Osteocyte (in vitro differentiated cells): Measurements from ENCODE around the gene ZRANB1. TPM values are rescaled to one million over a fixed set of nuclear protein-coding genes. Genes with fewer than 3 reads are reported as not detected.
A peak's percentile ranks its signal among the peaks of the same experiment; 100 is the strongest.

Experiments
- DNase-seq: peaks from one replicate; pipeline ENCODE4 v3.0.0; 2021; ENCODE audit warnings: mixed read lengths; ENCODE audit not compliant: unreplicated experiment; ENCODE audit errors: extremely low spot score
- H3K27ac Mint-ChIP-seq: one replicate; pipeline ENCODE4 v1.8.0; 2021; ENCODE audit warnings: mild to moderate bottlenecking, mixed read lengths; ENCODE audit not compliant: unreplicated experiment
- H3K27me3 Mint-ChIP-seq: one replicate; pipeline ENCODE4 v1.8.0; 2021; ENCODE audit warnings: mixed read lengths; ENCODE audit not compliant: unreplicated experiment
- H3K36me3 Mint-ChIP-seq: one replicate; pipeline ENCODE4 v1.8.0; 2021; ENCODE audit warnings: mixed read lengths; ENCODE audit not compliant: unreplicated experiment
- H3K4me1 Mint-ChIP-seq: one replicate; pipeline ENCODE4 v1.8.0; 2021; ENCODE audit warnings: mixed read lengths; ENCODE audit not compliant: unreplicated experiment
- H3K4me3 Mint-ChIP-seq: one replicate; pipeline ENCODE4 v1.8.0; 2021; ENCODE audit warnings: mild to moderate bottlenecking, moderate library complexity, mixed read lengths; ENCODE audit not compliant: unreplicated experiment
- H3K9me3 Mint-ChIP-seq: one replicate; pipeline ENCODE4 v1.8.0; 2021; ENCODE audit warnings: mixed read lengths; ENCODE audit not compliant: unreplicated experiment
- CTCF ChIP-seq: fragments of 200-600 bp; sonication (generic); IDR thresholded peaks from 2 replicates; pipeline ENCODE4 v1.5.0; 2021; ENCODE audit warnings: antibody characterized with exemption, mild to moderate bottlenecking, moderate library complexity
- total RNA-seq: library from RNA; stranded (reverse); gene quantifications from 2 replicates; pipeline ENCODE4 v1.2.1, GENCODE V29; 2021

Gene ZRANB1
- total RNA-seq, 1 donor from 2014 or later, result 26.8 TPM

- Mint-ChIP-seq H3K4me1 (peaks cover 9% of the 10 kb centered on the region), H3K4me3 (no peak overlapping the region), H3K36me3 (peaks cover 29% of the 10 kb centered on the region), H3K27me3 (no peaks in the 10 kb centered on the region), H3K9me3 (no peaks in the 10 kb centered on the region), H3K27ac (peak overlapping the region; percentile 42)
- no peak for TF ChIP-seq CTCF
- DNase-seq, result no peak
Observed at GRCh38 chr10:124977161-124977560, 35.2 kb downstream of the ZRANB1 start.

GRCh38 chr10:124977648-124978375, 35.9 kb downstream of the ZRANB1 start:
- no peaks in the 10 kb centered on the region for H3K9me3 Mint-ChIP-seq
- peaks cover 9% of the 10 kb centered on the region for H3K4me1 Mint-ChIP-seq
- TF ChIP-seq CTCF, result no peak
- no peaks in the 10 kb centered on the region for H3K27me3 Mint-ChIP-seq
- no peak overlapping the region for H3K4me3 Mint-ChIP-seq
- H3K36me3 Mint-ChIP-seq, result peaks cover 30% of the 10 kb centered on the region
- DNase-seq, result no peak
- H3K27ac Mint-ChIP-seq, result peak overlapping the region; percentile 42

GRCh38 chr10:124978376-124978725, 36.4 kb downstream of the ZRANB1 start:
- peaks cover 34% of the 10 kb centered on the region for H3K36me3 Mint-ChIP-seq
- DNase-seq, result no peak
- peaks cover 9% of the 10 kb centered on the region for H3K4me1 Mint-ChIP-seq
- TF ChIP-seq CTCF, result no peak
- H3K27me3 Mint-ChIP-seq, result no peaks in the 10 kb centered on the region
- H3K4me3 Mint-ChIP-seq, result no peak overlapping the region
- H3K9me3 Mint-ChIP-seq, result no peaks in the 10 kb centered on the region
- peak overlapping the region; percentile 42 for H3K27ac Mint-ChIP-seq

- Mint-ChIP-seq H3K4me3 (no peak overlapping the region), H3K27ac (no peak overlapping the region), H3K27me3 (no peaks in the 10 kb centered on the region), H3K9me3 (no peaks in the 10 kb centered on the region), H3K36me3 (peaks cover 54% of the 10 kb centered on the region), H3K4me1 (peaks cover under 1% of the 10 kb centered on the region)
- TF ChIP-seq CTCF, result no peak
- no peak for DNase-seq
Observed at GRCh38 chr10:124983321-124983720, 41.4 kb downstream of the ZRANB1 start.

GRCh38 chr10:124984376-124984775, 42.5 kb downstream of the ZRANB1 start:
- H3K9me3 Mint-ChIP-seq, result no peaks in the 10 kb centered on the region
- no peak overlapping the region for H3K4me3 Mint-ChIP-seq
- TF ChIP-seq CTCF, result no peak
- peaks cover 3% of the 10 kb centered on the region for H3K4me1 Mint-ChIP-seq
- no peak overlapping the region for H3K27ac Mint-ChIP-seq
- DNase-seq, result no peak
- H3K36me3 Mint-ChIP-seq, result peaks cover 61% of the 10 kb centered on the region
- no peaks in the 10 kb centered on the region for H3K27me3 Mint-ChIP-seq
